Lung (tissue), 12 donors: ENCODE results near the gene EEF1A2. TPM values are rescaled to one million over a fixed set of nuclear protein-coding genes. Genes with fewer than 3 reads are reported as not detected.

Experiments
- ATAC-seq: fragments of 200-7000 bp; cut with Tn5 transposase; one replicate; pipeline ENCODE4 v1.9.1; 2020; ENCODE audit warnings: moderate number of reproducible peaks; ENCODE audit not compliant: insufficient read depth, low FRiP score
- DNase-seq, 3 donors: peaks; one replicate each; pipeline ENCODE4 v3.0.0-alpha.2; 2013 to 2017
- H3K27ac ChIP-seq, 2 donors: one replicate each; pipeline ENCODE4 v1.5.1; 2013; ENCODE audit warnings: mild to moderate bottlenecking in 2 of 2, moderate library complexity in 2 of 2, control low read depth in 1 of 2, inconsistent platforms in 1 of 2, low read depth in 1 of 2, low read length in 1 of 2
- H3K27me3 ChIP-seq, 3 donors: one replicate each; pipeline ENCODE4 v1.5.1; 2013; ENCODE audit warnings: low read length in 2 of 3; ENCODE audit not compliant: control insufficient read depth in 3 of 3, insufficient read depth in 3 of 3
- H3K36me3 ChIP-seq, 4 donors: one replicate each; pipeline ENCODE4 v1.5.1; 2013; ENCODE audit warnings: low read length in 4 of 4, mild to moderate bottlenecking in 1 of 4, moderate library complexity in 1 of 4; ENCODE audit not compliant: control insufficient read depth in 4 of 4, insufficient read depth in 4 of 4
- H3K4me1 ChIP-seq, 5 donors: one replicate each; pipeline ENCODE4 v1.5.1; 2013; ENCODE audit warnings: low read length in 5 of 5, mild to moderate bottlenecking in 2 of 5, moderate library complexity in 1 of 5; ENCODE audit not compliant: control insufficient read depth in 5 of 5, insufficient read depth in 5 of 5
- H3K4me3 ChIP-seq: one replicate; pipeline ENCODE4 v1.5.1; 2013; ENCODE audit warnings: mild to moderate bottlenecking, control low read depth, moderate library complexity
- H3K9ac ChIP-seq, 2 donors: one replicate each; pipeline ENCODE4 v1.5.1; 2013; ENCODE audit warnings: low read length in 2 of 2, control low read depth in 1 of 2; ENCODE audit not compliant: insufficient read depth in 1 of 2
- H3K9me3 ChIP-seq, 4 donors: one replicate each; pipeline ENCODE4 v1.5.1; 2013; ENCODE audit warnings: low read length in 3 of 4, mild to moderate bottlenecking in 1 of 4, moderate library complexity in 1 of 4; ENCODE audit not compliant: control insufficient read depth in 4 of 4, insufficient read depth in 3 of 4
- CTCF ChIP-seq: IDR thresholded peaks from 2 replicates; pipeline ENCODE4 v1.5.1; 2012; ENCODE audit warnings: mild to moderate bottlenecking; ENCODE audit errors: control extremely low read depth, extremely low read depth
- WGBS, 2 donors: extraction: QIAGEN DNeasy Blood & Tissue Kit; methylation state at CpG; one replicate each; pipeline ENCODE4 v1.1.7; 2013; 5-methylcytosine and 5-hydroxymethylcytosine counted together
- polyA plus RNA-seq, 2 donors: library from polyadenylated mRNA; stranded (reverse); fragments of 200-250 nt; gene quantifications; one replicate each; pipeline ENCODE4 v1.2.1, GENCODE V29; 2013
- total RNA-seq, 2 donors: library from RNA; depleted of rRNA in 1 of 2; stranded (reverse); fragments of >200 nt in 1 of 2; gene quantifications; one replicate each; pipeline ENCODE4 v1.2.1, GENCODE V29; 2014 to 2021
- donor health status: control.
- donor health status: control.
- donor health status: Bipolar disorder and iron deficiency.
- donor health status: healthy.
- donor health status: DM: yes; HTN: yes; CAD: no.

Gene EEF1A2
- total and polyA plus RNA-seq, 4 donors, result 0.47 to 1.9 (median 1.0) TPM

- peak overlapping the region in 1 of 2 donors; percentile 42 for H3K27ac ChIP-seq
- TF ChIP-seq CTCF, result no peak
- WGBS, 2 donors, result 54 to 72% methylated on average over 24 to 28 of the region's 28 CpGs
- H3K36me3 ChIP-seq, result no peaks in the 10 kb centered on the region
- DNase-seq (no peak), ATAC-seq (no peak)
- no peak overlapping the region for H3K4me3 ChIP-seq
- no peaks in the 10 kb centered on the region for H3K9me3 ChIP-seq
- H3K9ac ChIP-seq, result no peak overlapping the region
- H3K4me1 ChIP-seq, result peaks cover 0 to 11% (median 0%) of the 10 kb centered on the region in 5 donors
- peaks cover 0 to 10% (median 5%) of the 10 kb centered on the region in 3 donors for H3K27me3 ChIP-seq
Measured at GRCh38 chr20:63533871-63534393, 35.0 kb upstream of the EEF1A2 start.

- no peak overlapping the region for H3K9ac ChIP-seq
- H3K4me3 ChIP-seq, result no peak overlapping the region
- DNase-seq, result no peak
- peaks cover 0 to 10% (median 5%) of the 10 kb centered on the region in 3 donors for H3K27me3 ChIP-seq
- H3K4me1 ChIP-seq, result peaks cover 0 to 11% (median 0%) of the 10 kb centered on the region in 5 donors
- no peaks in the 10 kb centered on the region for H3K36me3 ChIP-seq
- no peaks in the 10 kb centered on the region for H3K9me3 ChIP-seq
- no peak overlapping the region for H3K27ac ChIP-seq
- TF ChIP-seq CTCF, result no peak
- ATAC-seq, result no peak
- 81 to 89% methylated on average over 13 to 14 of the region's 14 CpGs for WGBS, 2 donors
Measured at GRCh38 chr20:63533388-63533787, 34.5 kb upstream of the EEF1A2 start.

DNA sequence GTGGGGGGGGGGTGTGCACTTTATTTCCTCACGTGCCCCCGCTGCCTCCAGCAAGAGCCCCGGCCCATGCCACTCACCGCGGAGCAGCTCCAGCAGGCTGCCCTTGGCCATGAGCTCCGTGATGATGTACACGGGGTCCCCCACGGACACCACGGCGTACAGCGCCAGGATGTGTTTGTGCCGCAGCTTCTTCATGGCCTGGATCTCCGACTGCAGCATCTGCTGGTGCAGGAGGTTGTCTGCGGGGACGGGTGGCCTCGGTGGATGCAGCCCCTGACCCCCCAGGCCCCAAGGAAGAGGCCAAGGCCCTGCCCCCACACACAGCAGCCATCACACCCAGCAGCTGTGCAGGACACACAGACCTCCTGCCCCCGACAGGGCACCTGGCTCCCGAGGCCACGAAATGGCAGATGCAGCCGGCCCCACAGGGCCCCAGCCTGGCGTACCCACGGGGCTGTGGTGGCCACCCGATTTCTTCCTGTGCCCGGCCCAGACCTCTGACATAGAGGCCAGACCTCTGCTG lies 33.6 kb upstream of the EEF1A2 start:
- DNase-seq (peak in 1 of 3 donors; percentile 6), ATAC-seq (no peak)
- Histone ChIP-seq H3K27me3 (peaks cover 0 to 10% (median 5%) of the 10 kb centered on the region in 3 donors), H3K4me1 (peaks cover 0 to 11% (median 0%) of the 10 kb centered on the region in 5 donors), H3K27ac (no peak overlapping the region), H3K9ac (no peak overlapping the region), H3K4me3 (no peak overlapping the region), H3K36me3 (no peaks in the 10 kb centered on the region), H3K9me3 (no peaks in the 10 kb centered on the region)
- 77 to 82% methylated on average over 24 of the region's 24 CpGs for WGBS, 2 donors
- no peak for TF ChIP-seq CTCF
